GM19468 (cell line): ENCODE measurements around the gene QSOX1.

ENCODE experiments used
- ATAC-seq: cut with Tn5 transposase; IDR thresholded peaks from one replicate; pipeline ENCODE4 v1.9.1; 2021; ENCODE audit warnings: mild to moderate bottlenecking, moderate library complexity, moderate number of reproducible peaks; ENCODE audit not compliant: unreplicated experiment; ENCODE audit errors: extremely low read depth

Gene QSOX1

GRCh38 chr1:180144659-180145357, 9.9 kb upstream of the QSOX1 start:
- ATAC-seq: no peak

GRCh38 chr1:180145446-180145845, 9.2 kb upstream of the QSOX1 start:
- ATAC-seq: no peak

GRCh38 chr1:180150982-180151381, 3.7 kb upstream of the QSOX1 start:
- ATAC-seq: no peak

- no peak for ATAC-seq
Measured at GRCh38 chr1:180151508-180151907, 3.2 kb upstream of the QSOX1 start.

GRCh38 chr1:180152588-180152987, 2.1 kb upstream of the QSOX1 start:
- ATAC-seq: no peak

GRCh38 chr1:180153032-180153431, 1.6 kb upstream of the QSOX1 start:
- no peak for ATAC-seq

GRCh38 chr1:180154003-180154324, 705 bp upstream of the QSOX1 start:
- no peak for ATAC-seq

- ATAC-seq: no peak
Measured at GRCh38 chr1:180155182-180155682, 563 bp downstream of the QSOX1 start.

GRCh38 chr1:180156201-180156600, 1.5 kb downstream of the QSOX1 start:
- no peak for ATAC-seq

- ATAC-seq: no peak
Measured at GRCh38 chr1:180156631-180157091, 2.0 kb downstream of the QSOX1 start.

GRCh38 chr1:180157108-180157507, 2.4 kb downstream of the QSOX1 start:
- ATAC-seq: no peak

GRCh38 chr1:180157576-180158057, 2.9 kb downstream of the QSOX1 start:
- no peak for ATAC-seq

GRCh38 chr1:180158149-180159147, 3.8 kb downstream of the QSOX1 start:
- ATAC-seq: no peak

GRCh38 chr1:180160357-180160756, 5.7 kb downstream of the QSOX1 start:
- ATAC-seq: no peak

- ATAC-seq: no peak
Measured at GRCh38 chr1:180163041-180163440, 8.4 kb downstream of the QSOX1 start.

- ATAC-seq: no peak
Measured at GRCh38 chr1:180165096-180165495, 10.4 kb downstream of the QSOX1 start.

- ATAC-seq: no peak
Measured at GRCh38 chr1:180165509-180166435, 11.1 kb downstream of the QSOX1 start.

- ATAC-seq: no peak
Measured at GRCh38 chr1:180166436-180166800, 11.7 kb downstream of the QSOX1 start.

- no peak for ATAC-seq
Measured at GRCh38 chr1:180167021-180167701, 12.5 kb downstream of the QSOX1 start.
